ENCODE measurements around the gene NAV2.

NAV2 gene

GRCh38 chr11:20087118-20087521, 374.5 kb downstream of the NAV2 start:
- DNase-seq (ENCODE audit: low spot score), result no peak

GRCh38 chr11:20088397-20089225, 376.0 kb downstream of the NAV2 start:
- DNase-seq (ENCODE audit: low spot score), result no peak

- no peak for DNase-seq (ENCODE audit: low spot score)
These were observed 376.7 kb downstream of the NAV2 start for GRCh38 chr11:20089367-20089766.

- DNase-seq (ENCODE audit: low spot score), result no peak
These were observed 377.4 kb downstream of the NAV2 start for GRCh38 chr11:20089796-20090653.

GRCh38 chr11:20090654-20091374, 378.2 kb downstream of the NAV2 start:
- DNase-seq (ENCODE audit: low spot score), result no peak

- DNase-seq (ENCODE audit: low spot score), result no peak
These were observed 381.1 kb downstream of the NAV2 start for GRCh38 chr11:20093775-20094174.

- no peak for DNase-seq (ENCODE audit: low spot score)
These were observed 382.6 kb downstream of the NAV2 start for GRCh38 chr11:20095189-20095588.

GRCh38 chr11:20097319-20098221, 384.9 kb downstream of the NAV2 start:
- no peak for DNase-seq (ENCODE audit: low spot score)

GRCh38 chr11:20099527-20099926, 386.9 kb downstream of the NAV2 start:
- DNase-seq (ENCODE audit: low spot score), result no peak

GRCh38 chr11:20102397-20102796, 389.8 kb downstream of the NAV2 start:
- no peak for DNase-seq (ENCODE audit: low spot score)

GRCh38 chr11:20103281-20103680, 390.6 kb downstream of the NAV2 start:
- no peak for DNase-seq (ENCODE audit: low spot score)

- no peak for DNase-seq (ENCODE audit: low spot score)
These were observed 392.8 kb downstream of the NAV2 start for GRCh38 chr11:20105427-20105826.

- DNase-seq (ENCODE audit: low spot score), result no peak
These were observed 397.3 kb downstream of the NAV2 start for GRCh38 chr11:20109731-20110445.

GRCh38 chr11:20110908-20111669, 398.5 kb downstream of the NAV2 start:
- no peak for DNase-seq (ENCODE audit: low spot score)

- no peak for DNase-seq (ENCODE audit: low spot score)
These were observed 399.2 kb downstream of the NAV2 start for GRCh38 chr11:20111871-20112270.

- no peak for DNase-seq (ENCODE audit: low spot score)
These were observed 399.9 kb downstream of the NAV2 start for GRCh38 chr11:20112291-20113148.

- no peak for DNase-seq (ENCODE audit: low spot score)
These were observed 400.5 kb downstream of the NAV2 start for GRCh38 chr11:20113149-20113438.

GRCh38 chr11:20114588-20114987, 402.0 kb downstream of the NAV2 start:
- DNase-seq (ENCODE audit: low spot score), result no peak

- DNase-seq (ENCODE audit: low spot score), result no peak
These were observed 404.2 kb downstream of the NAV2 start for GRCh38 chr11:20116825-20117224.
